ENCODE results near the gene SLC5A6.
"Not testable (repeated sequence)": the region's sequence is repeated elsewhere in the genome, so short reads cannot be mapped to it uniquely, and the experiment has no call there.

Gene SLC5A6

DNA sequence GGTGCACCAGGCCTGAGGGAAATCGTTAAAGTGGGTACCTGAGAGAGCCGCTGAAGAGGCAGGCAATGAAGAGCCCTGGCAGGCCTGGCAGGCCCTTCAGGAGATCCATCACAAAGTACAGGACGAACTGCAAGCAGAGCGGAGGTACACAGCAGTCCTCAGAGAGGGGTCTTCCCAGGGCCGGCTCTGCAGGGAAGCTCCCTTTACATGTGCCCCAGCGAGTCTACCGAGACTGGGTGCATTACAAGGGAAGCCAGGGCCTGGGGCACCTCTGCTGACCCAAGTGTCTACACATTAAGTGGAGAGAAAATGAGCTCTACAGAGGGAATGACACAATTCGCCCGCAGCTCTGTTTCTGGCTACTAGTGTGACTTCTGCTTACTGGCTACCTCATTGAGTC is 8.3 kb downstream of the SLC5A6 start:
- DNase-seq, result no peak

DNA sequence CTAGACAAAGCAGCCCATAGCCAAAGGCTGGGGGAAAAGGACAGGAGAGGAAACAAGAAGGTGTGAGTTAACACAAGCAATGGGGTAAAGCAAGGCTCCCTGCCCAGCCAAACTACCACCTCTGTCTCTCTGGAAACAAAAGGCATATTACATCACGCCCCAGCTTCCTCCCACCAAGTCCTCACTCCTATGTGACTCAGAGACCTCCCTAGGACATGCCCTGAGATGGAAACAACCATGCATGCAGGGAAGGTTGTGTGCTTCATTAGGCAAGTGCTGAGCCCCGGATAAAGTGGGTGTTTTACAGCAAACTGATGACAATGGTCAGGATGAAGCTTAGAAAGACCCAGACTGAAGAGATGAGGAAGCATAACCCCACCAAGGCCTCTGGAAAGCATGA is 9.2 kb downstream of the SLC5A6 start:
- DNase-seq, result no peak

DNA sequence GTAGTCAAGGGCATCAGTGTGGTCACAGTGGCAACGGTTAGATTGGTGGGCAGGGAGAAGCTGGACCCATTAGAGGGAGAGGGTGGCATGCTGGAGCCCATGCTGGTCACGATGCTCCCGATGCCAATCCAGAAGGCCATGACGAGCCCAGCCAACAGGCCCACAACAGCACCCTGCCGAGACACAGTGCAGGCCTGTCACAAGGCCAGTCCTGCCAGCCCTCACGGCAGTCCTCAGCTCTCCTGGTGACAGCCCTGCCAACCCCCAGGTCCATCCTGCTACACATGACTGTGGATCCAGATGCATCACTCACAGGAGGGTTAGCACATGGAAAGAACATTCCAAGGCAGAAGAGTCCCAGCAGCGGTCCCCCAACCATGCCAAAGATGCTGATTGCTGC is 10.4 kb downstream of the SLC5A6 start:
- DNase-seq, result no peak

DNA sequence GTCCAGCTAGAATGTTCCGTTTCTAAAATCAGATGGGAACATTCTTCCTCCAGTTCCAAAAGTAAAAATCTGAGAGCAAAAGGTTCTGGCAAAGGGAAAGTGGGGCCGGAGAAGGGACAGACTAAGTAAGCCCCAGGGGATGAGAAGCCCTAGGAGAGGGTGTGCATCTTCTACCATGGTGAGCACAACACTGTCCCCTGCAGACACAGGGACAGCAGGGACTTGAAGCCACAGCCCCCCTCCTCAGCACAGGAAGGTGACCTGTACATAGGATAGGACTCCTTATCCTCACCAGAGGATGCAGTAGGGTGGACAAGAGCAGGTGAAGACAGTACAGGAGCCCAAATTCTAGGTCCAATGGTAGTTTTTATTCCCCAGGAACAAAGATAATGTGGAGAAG is 12.8 kb downstream of the SLC5A6 start:
- DNase-seq, result no peak

DNA sequence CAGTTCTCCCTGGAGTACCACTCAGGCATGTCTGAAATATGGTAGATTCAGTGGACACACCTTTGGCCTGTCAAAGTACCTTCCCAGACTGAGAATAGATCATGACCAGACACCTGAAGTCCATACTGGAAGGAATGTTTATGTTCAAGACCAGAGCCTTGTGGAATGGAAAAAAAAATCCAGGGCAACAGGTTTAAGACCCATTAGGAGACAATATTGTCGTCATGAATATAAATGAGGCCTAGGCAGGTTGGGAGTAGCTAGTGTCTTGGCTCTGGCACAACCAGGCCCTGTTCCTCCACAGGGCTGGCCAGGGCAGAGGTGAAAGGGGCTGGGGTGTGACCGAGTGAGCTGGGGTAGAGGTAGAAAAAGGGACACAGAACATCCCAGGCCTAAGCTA is 13.4 kb downstream of the SLC5A6 start:
- no peak for DNase-seq

DNA sequence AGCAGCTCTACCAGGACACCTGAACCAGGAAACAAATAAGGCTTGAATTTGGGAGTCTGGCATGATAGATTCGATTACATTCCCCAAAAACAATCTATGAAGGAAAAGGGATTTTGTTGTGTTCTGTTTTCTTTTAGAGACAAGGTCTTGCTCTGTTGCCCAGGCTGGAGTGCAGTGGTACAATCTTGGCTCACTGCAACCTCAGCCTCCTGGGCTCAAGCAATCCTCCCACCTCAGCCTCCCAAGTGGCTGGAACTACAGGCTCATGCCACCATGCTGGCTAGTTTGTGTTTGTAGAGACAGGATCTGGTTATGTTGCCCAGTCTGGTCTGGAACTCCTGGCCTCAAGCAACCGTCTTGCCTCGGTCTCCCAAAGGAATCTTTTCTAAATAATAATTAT is 14.0 kb downstream of the SLC5A6 start:
- DNase-seq, result not testable (repeated sequence)

DNA sequence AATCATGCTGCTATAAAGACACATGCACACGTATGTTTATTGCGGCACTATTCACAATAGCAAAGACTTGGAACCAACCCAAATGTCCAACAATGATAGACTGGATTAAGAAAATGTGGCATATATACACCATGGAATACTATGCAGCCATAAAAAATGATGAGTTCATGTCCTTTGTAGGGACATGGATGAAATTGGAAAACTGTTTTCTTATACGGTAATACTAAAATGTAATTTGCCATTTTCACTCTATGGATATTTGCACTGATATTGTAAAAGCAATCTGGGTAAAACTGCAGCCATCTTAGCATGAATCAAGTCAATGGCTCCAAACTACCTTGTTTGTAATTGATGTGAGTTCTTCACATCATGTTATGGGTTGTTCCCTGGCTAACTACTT is 16.3 kb downstream of the SLC5A6 start:
- DNase-seq, result not testable (repeated sequence)

DNA sequence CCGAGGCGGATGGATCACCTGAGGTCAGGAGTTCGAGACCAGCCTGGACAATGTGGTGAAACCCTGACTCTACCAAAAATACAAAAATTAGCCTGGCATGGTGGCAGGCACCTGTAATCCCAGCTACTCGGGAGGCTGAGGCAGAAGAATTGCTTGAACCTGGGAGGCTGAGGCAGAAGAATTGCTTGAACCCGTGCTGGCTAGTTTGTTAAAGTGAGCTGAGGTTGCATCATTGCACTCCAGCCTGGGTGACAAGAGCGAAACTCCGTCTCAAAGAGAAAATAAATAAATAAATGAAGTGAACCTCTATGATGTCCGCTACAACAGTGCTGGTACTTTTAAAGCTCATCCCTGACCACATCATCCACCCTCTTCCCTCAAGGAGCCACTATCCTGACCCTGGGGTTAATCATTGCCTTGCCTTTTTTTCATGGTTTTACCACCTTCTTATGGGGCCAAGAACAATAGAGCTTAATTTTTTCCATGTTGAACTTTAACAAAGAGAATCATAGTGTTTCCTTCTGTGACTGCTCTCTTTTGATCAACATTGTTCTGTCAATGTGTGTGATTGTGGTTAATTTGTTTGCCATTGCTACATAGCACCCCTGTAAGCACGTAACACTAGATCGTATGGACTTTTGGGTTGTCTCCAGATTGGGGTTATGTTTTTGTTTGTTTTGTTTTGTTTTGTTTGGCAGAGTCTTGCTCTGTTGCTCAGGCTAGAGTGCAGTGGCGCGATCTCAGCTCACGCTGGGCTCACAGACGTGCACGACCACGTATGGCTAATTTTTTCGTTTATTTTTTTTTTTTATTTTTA is 17.3 kb downstream of the SLC5A6 start:
- no peak for DNase-seq

DNA sequence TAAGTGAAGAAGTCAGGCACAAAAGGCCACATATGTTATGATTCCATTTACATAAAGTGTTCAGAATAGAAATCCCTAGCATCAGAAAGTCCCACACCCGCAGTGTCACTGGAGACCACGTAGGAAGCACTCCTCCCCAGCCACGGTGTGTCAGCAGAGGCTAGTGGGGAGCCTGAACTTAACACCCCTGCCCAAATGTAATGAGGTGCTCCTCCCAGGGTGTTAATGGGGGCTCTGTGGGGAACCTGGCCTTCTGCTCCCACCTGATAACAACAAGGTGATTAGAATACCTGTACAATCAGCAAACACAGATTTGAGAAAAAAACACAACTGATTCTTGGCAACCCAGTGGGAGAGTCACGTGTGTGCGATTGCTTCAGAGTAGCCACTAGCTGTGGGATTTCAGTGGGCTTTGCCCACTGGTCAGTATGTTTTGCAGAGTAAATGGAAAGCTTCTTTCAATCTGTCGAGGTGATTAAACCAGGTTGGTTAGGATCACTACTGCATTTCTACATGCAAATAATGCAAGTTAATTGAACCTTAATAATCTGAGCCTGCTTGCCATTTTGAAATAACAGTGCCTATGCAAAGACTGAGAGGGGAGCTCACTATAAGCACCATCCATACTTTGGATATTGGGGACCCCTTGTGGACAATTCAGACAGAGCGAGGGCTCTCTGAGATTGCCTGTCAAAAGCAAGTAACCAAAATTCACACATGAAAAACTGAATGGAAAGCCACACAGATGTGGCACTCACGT is 20.8 kb downstream of the SLC5A6 start:
- DNase-seq, result peak; percentile 50

DNA sequence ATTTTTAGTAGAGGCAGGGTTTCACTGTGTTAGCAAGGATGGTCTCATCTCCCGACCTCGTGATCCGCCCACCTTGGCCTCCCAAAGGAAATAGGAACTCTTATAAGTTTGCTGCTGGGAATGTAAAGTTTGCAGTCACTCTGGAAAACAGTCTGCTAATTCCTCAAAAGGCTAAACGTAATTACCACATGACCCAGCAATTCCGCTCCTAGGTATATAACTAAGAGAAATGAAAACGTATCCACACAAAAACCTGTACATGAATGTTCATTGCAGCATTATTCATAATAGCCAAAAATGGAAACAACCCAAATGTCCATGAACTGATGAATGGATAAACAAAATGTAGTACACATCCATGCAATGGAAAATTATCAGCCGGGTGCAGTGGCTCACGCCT is 22.1 kb downstream of the SLC5A6 start:
- DNase-seq, result no peak

DNA sequence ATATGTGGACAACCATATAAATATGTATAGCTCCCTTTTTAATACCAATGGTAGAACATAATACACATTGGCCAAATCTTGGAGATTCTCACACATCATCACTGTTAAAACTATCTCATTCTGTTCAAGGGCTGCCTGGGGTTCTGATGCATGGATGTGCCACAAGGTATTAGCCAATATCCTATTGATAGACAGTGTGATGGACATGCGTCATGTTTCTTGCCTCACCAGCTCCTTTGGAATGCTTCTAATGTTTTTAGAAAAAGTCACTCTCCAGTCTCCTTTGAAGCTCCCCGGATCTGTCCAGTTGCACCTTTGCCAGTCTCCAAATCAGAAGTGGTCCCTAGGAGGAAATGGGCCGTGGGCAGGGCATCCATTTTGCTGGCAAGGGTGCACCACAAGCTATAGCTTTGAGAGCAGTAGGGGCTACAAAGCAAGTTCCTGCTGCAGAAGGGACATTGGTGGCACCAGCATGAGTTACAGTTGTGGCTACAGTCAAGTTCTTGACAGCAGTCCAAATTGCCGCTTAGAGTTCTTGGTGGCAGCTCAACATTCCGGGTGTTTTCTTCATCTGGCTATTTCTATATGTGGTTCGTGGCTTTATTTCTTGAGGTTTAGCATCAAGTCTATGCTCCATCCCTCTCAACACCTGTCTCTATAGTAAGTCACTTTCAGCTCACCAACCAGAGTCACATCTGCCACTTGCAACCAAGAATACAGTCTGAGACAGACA is 25.3 kb downstream of the SLC5A6 start:
- no peak for DNase-seq

DNA sequence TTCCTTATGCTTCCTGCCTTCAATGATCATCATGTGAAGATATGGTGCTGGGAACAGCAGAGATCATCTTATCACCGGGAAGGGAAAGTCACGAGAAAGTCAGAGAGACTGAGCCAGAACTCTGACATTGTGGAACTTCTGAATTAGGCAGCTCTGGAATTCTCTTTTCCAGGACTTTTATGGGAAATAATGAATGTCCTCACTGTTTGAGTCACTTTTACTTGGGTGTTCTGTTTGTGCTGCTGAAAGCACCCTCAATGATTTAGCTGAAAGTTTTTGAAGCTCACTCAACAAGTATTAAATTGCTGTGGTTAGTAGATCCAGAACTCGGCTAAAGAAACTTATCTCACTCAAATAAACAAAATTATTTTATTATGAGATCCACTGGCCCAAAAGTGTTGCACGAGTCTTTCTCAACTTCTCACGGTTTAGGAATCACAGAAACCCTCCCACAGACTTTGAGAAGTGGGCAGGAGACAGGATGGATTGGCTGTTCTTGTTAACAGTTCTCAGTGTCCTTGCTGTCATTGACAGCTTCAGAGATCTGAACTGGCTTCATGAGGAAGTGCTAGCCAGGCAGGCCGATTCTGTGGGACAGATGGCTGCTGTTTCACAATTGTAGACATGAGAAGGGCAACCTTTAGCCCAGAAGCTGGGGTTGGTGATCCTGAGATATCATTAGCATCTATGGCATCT is 26.6 kb downstream of the SLC5A6 start:
- DNase-seq, result no peak

DNA sequence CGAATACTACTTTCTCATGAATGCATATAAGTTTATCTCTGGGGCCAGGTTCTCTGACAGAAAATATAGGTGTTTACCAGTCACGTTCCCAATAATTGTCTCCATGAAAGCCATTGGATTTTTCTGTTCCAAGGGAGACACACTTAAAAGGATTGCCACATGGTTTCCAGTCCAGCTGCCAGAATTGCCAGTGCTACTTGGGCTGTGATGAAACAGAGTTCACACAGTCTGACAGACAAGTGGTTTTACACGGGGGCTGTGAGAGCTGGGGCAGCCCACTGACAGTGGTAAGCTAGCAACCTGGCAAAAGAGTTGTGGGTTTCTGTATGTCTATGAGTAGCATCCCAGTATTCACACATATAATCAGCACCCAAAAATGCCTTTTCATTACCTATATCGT is 28.0 kb downstream of the SLC5A6 start:
- no peak for DNase-seq

DNA sequence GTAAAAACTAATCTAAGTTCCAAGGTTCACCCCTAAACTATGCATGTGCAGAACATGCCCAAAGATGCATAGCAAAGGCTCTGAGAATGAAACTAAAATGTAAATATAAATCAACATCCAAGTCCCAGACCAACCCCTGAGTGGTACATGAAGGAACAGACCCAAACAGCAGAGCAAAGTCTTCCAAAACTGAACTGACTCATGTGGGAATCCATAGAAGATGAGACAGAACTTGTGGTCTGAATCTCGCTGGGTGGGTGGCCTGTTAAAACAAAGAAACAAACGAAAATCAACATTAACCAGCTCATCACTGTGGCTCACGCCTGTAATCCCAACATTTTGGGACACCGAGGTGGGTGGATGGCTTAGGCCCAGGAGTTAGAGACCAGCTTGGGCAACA is 29.7 kb downstream of the SLC5A6 start:
- no peak for DNase-seq

DNA sequence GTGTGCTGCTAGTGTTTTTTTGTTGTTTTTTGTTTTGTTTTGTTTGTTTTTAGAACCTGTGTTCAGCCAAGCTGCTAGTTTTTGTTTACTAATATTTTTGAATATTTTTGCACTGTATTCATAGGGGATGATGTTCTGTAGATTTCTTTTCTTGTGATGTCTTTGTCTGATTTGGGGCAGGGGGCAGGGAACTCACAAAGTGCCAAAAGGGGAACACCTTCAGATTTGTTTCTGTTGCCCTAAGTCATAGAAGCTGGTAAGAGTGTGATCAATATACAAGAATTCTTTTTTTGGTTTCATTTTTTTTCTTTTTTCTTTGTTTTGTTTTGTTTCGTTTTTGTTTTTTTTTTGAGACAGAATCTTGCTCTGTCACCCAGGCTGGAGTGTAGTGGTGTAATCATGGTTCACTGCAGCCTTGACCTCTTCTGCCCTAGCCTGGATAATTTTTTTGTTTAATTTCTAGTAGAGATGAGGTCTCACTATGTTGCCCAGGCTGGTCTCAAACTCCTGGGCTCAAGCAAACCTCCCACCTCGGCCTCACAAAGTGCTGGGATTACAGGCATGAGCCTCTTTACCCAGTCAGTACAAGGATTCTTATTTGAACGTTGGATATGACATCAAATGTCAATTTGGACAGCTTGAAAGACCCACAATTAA is 32.6 kb downstream of the SLC5A6 start:
- DNase-seq, result no peak

DNA sequence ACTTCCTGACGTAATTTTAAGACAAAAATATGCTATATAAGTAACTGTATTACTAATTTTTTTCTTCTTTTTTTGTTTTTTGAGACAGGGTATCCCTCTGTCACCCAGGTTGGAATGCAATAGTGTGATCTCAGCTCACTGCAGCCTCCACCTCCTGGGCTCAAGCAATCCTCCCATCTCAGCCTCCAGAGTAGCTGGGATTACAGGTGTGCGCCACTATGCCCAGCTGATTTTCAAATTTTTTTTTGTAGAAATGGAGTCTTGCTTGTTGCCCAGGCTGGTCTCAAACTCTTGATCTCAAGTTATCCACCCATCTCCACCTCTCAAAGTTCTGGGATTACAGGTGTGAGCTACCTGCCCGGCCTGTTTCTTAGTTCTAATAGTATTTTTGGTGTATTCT is 33.6 kb downstream of the SLC5A6 start:
- DNase-seq, result no peak

DNA sequence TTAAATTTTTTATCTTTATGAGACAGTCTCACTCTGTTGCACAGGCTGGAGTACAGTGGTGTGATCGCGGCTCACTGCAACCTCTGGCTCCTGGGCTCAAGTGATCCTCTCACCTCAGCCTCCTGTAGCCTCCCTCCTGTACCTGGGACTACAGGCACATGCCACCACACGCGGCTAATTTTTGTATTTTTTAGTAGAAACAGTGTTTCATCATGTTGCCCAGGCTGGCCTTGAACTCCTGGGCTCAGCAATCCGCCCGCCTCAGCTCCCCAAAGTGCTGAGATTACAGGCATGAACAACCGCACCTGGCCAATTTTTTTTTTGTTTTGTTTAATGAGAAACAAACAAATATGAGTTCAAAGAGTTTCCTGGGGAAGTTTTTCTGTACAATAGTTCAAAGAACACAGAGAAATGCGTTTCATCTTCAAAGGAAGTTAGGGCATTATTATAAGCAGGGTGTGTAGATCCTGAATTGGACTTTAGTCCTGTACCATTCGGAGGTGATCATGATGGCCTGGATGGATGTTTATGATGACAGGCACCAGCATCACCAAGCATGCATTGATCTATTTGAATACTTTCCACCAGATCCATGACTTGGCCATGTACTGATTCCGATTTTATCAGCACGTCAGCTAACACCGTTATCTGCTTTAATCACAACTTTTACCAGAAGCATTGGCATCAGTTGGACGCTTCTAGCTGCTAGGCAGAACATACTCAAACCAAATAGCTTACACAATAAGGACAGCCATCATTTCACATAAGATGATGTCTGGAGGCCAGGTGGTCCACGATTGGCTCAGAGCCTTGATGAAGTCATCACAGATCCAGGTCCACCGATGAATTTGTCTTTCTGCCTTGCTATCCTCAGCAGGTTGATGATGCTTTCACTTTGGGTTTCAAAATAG is 34.4 kb downstream of the SLC5A6 start:
- DNase-seq, result no peak

DNA sequence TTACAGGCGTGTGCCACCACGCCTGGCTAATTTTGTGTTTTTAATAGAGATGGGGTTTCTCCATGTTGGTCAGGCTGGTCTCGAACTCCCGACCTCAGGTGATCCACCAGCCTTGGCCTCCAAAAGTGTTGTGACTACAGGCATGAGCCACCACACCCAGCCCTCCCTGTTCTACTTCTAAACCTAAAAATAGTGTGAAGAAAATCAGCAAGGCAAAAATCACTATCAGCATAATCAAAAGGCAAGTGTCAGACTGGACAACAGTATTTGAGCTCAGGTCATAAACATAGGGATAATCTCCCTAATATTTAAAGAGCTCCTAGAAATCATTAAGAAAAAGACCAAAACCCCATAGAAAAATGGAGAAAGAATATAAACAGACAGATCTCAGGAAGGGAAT is 36.3 kb downstream of the SLC5A6 start:
- DNase-seq, result not testable (repeated sequence)

DNA sequence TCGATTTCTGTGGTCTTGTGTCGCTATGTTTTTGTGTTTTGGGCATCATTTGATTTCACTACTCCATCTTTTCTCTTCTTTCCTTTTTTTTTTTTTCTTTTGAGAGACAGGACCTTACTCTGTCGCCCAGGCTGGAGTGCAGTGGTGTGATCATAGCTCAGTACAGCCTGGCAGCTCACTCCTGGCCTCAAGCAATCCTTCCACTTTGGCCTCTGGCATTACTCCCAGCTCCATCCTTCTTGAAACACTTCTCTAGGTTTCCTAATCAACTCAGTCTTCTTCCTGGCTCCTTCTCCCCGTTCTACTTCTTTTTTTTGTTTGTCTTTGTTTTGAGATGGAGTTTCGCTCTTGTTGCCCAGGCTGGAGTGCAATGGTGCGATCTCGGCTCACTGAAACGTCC is 36.7 kb downstream of the SLC5A6 start:
- DNase-seq, result no peak

DNA sequence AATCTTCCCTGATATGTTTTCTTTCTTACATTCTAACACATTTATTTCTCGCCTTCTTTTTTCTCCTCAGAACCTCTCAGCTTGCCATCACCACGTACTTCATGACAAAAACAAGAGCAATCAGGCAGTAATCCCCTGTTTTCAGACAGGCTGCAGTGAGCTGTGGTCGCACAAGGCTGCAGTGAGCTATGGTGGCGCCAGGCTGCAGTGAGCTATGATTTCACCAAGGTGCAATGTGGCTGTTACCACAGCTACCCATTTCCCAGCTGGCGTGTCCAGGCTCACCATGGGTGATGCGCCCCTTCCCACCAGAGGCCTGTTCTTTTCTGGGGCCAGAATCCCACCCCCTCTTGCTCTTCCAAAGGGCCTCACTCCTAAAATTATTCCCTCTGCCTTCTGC is 37.4 kb downstream of the SLC5A6 start:
- DNase-seq, result no peak

DNA sequence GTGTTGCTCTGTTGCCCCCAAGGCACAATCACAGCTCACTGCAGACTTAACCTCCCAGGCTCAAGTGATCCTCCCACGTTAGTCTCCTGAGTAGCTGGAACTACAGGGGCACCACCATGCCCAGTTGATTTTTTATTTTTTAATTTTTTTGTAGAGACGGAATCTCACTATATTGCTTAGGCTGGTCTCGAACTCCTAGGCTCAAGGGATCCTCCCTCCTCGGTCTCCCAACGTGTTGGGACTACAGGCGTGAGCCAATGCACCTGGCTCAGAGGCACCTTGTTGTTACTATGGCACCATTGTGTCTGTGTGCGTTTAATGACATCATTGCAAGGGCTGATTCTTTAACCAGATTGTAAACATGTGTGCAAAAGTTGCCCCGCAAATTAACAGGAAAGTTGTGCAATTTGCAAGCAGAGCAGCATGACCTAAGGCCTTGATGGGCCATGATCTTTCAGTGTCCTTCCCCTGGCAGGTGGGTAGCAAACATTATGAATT is 40.7 kb downstream of the SLC5A6 start:
- DNase-seq, result no peak
